Omental fat pad (tissue), 4 donors: Measurements from ENCODE around the gene NEBL. TPM values are rescaled to one million over a fixed set of nuclear protein-coding genes. Genes with fewer than 3 reads are reported as not detected.

Experiments used
- ATAC-seq: fragments of 150-250 bp; one replicate; pipeline ENCODE4 v1.9.1; 2016; ENCODE audit warnings: mild to moderate bottlenecking, moderate library complexity; ENCODE audit not compliant: low FRiP score
- DNase-seq: peaks from one replicate; pipeline ENCODE4 v3.0.0-alpha.2; 2019; ENCODE audit warnings: low spot score
- CTCF ChIP-seq, 3 donors: fragments of 450-650 bp; IDR thresholded peaks; one replicate each; pipeline ENCODE4 v1.5.1; 2016 to 2017; ENCODE audit warnings: antibody characterized with exemption in 3 of 3, mild to moderate bottlenecking in 3 of 3, moderate library complexity in 2 of 3
- total RNA-seq, 4 donors: library from RNA; depleted of rRNA; stranded (reverse); fragments of >200 nt; gene quantifications; one replicate each; pipeline ENCODE4 v1.1.0, GENCODE V29; 2016

Gene NEBL
- total RNA-seq, 4 donors from 2014 or later: 6.4 to 20.5 (median 12.7) TPM

DNA sequence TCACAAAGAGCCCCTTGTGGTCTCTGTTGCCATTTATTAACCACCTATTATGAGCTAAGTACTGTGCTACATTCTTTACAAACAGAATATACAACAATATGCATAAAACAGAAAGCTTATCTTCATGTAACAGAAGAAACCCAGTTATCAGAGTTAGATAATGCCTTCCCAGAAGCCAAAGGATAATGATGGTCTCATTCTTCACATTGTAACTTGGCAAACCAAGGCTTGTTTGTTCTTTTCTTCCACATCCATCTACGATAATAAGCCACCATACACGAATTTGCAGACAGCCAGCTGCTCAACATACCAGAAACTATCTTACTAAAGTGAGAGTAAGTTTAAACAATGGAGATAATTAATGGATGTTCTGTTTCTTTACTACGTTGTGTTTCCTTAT, 127.6 kb downstream of the NEBL start:
- no peak for TF ChIP-seq CTCF (IDR thresholded peaks at IDR 0.05)
- no peak for ATAC-seq

DNA sequence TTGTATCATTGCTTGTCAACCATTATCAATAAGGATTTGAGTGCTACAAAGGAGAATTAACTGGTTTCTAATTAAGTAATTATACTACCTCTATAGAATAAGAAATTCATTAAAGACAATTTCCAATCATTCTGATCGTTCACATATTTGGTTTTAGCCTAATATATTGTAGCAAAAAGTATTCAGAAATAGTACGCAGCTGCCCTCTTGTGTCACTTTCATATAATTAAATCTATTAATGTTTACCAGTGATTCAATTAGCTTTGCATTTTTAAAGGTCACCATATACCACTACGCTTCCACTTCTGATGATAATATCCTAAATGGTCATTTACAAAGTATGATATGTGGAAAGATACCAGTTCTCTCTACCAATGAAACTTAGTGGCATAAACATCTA, 128.3 kb downstream of the NEBL start:
- ATAC-seq: no peak
- TF ChIP-seq CTCF (IDR thresholded peaks at IDR 0.05): no peak
- DNase-seq: no peak

More for the DNA sequence above, 127.6 kb downstream of the NEBL start:
- DNase-seq: no peak

- no peak for TF ChIP-seq CTCF (IDR thresholded peaks at IDR 0.05)
- ATAC-seq: no peak
- DNase-seq: no peak
These were observed 130.1 kb downstream of the NEBL start for GRCh38 chr10:20767028-20767427.

DNA sequence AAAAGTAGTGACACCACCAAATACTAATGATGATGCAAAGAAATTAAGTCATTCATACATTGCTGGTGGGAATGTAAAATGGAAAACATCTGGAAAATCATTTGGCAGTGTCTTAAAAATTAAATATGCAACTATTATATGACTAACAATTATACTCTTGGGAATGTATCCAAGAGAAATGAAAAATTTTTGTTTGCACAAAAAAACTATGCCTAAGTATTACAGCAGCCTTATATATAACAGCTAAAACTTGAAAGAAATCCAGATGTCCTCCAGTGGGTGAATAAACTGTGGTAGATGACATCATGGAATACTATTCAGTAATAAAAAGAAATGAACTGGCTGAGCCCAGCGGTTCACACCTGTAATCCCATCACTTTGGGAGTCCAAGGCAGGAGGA, 132.0 kb downstream of the NEBL start:
- ATAC-seq: no peak
- no peak for TF ChIP-seq CTCF (IDR thresholded peaks at IDR 0.05)

DNA sequence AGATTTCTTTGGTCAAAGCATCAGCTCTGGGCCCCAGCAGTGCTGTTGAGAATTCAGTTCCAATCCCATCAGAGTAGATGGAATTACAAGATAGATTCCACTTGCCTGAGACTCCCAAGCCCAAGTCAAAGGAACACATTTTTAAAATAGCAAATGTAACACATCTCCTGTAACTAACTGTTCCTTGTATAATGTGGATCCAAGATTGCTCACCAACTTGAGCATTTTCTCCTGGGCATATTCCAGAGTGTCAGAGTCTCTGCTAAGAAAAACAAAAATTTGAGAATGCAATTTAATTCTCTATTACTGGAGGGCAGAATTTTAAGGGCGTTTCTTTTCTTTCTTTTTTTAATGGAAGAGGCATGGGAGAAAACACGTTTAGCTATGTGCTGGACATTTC, 136.7 kb downstream of the NEBL start:
- ATAC-seq: no peak
- TF ChIP-seq CTCF (IDR thresholded peaks at IDR 0.05): no peak
- DNase-seq: no peak

More for the DNA sequence above, 132.0 kb downstream of the NEBL start:
- no peak for DNase-seq

DNA sequence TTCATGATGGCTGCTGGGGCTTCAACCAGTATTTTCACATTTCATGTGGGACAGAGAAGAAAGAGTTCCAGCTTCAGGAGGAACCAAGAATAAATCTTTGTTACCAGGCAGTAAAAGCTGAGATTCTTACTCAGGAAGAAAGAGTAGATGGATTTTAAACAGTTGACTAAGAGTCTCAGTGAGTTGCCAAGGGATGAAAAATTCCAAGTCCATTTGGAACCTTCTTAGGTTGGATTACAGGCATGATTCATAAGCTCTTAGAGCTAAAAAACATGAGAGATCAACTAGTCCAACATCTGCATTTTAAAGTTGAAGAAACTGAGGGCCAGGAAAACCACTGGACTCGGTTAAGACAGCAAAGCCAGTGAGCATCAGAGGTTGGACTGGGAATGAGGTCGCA, 148.6 kb downstream of the NEBL start:
- TF ChIP-seq CTCF (IDR thresholded peaks at IDR 0.05): no peak
- DNase-seq (no peak), ATAC-seq (no peak)

DNA sequence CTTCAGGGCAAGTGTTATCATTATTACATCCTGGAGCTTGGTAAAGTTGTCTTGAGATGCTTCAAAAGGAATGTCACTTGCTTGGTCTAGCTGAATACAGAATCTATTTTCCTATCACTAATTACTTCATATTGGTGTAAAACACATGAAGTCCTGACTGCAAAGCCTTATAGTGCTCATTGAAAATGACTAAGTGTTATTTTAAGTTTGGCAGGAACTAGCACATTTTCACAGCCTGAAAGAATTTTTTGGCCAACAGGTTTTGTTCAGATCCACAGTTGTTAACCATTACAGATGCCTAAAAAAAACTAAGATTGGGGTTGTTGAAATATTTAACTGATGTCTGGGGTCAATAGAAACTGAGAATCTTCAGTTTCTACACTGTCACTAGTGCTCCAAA, 149.3 kb downstream of the NEBL start:
- no peak for DNase-seq
- TF ChIP-seq CTCF (IDR thresholded peaks at IDR 0.05): no peak
- ATAC-seq: no peak
